Left ventricle myocardium inferior (tissue), 1 donor: ENCODE data around the gene PNKD. TPM values are rescaled to one million over a fixed set of nuclear protein-coding genes. Genes with fewer than 3 reads are reported as not detected.

Source experiments
- DNase-seq: peaks from one replicate; pipeline ENCODE4 v3.0.0-alpha.2; 2020
- H3K27ac ChIP-seq: fragments of 200-600 bp; replicated peaks from 2 replicates; pipeline ENCODE4 v1.8.0; 2021
- H3K27me3 ChIP-seq: fragments of 200-600 bp; 2 replicates; pipeline ENCODE4 v1.8.0; 2021; ENCODE audit warnings: low read depth
- H3K36me3 ChIP-seq: fragments of 200-600 bp; 2 replicates; pipeline ENCODE4 v1.8.0; 2021
- H3K4me1 ChIP-seq: fragments of 200-600 bp; 2 replicates; pipeline ENCODE4 v1.8.0; 2021
- H3K4me3 ChIP-seq: fragments of 200-600 bp; 2 replicates; pipeline ENCODE4 v1.8.0; 2021; ENCODE audit warnings: mild to moderate bottlenecking, moderate library complexity
- H3K9me3 ChIP-seq: fragments of 200-600 bp; replicated peaks from 2 replicates; pipeline ENCODE4 v1.8.0; 2021
- CTCF ChIP-seq: fragments of 200-600 bp; IDR thresholded peaks from 2 replicates; pipeline ENCODE4 v1.8.0; 2021; ENCODE audit warnings: antibody characterized with exemption, mild to moderate bottlenecking, borderline replicate concordance
- intact Hi-C: fragments of 100-400 bp; cut with micrococcal nuclease; formaldehyde crosslinking; loops from one replicate; pipeline ENCODE4 v1.11.0; 2022
- total RNA-seq: library from RNA; stranded (reverse); fragmentation: NEBNext Ultra II Directional; extraction: Animal tissue kit (Norgen Biotek cat#: 25700); gene quantifications from one replicate; pipeline ENCODE4 v1.2.1, GENCODE V29; 2021
- donor health status: DM: no; HTN: yes; CAD: no; lungs with severe emphysema.

Gene PNKD
- total RNA-seq, 1 donor from 2014 or later, result 75.4 TPM

GRCh38 chr2:218289639-218290315, 19.5 kb downstream of the PNKD start:
- Histone ChIP-seq H3K27me3 (no peaks in the 10 kb centered on the region), H3K36me3 (no peaks in the 10 kb centered on the region), H3K27ac (peak overlapping the region; percentile 99), H3K4me3 (peak overlapping the region; percentile 93), H3K4me1 (peaks cover 93% of the 10 kb centered on the region), H3K9me3 (no peaks in the 10 kb centered on the region)
- TF ChIP-seq CTCF, result no peak
- intact Hi-C loops, result loop anchor here (10.0 kb wide), 1 partner anchor 105 kb away; the partner anchor contains the start of gene CTDSP1
- DNase-seq, result no peak

GRCh38 chr2:218290316-218291261, 20.3 kb downstream of the PNKD start:
- Histone ChIP-seq H3K27me3 (no peaks in the 10 kb centered on the region), H3K9me3 (no peaks in the 10 kb centered on the region), H3K27ac (peak overlapping the region; percentile 99), H3K4me1 (peaks cover 90% of the 10 kb centered on the region), H3K36me3 (no peaks in the 10 kb centered on the region), H3K4me3 (peak overlapping the region; percentile 93)
- intact Hi-C loops, result loop anchor here (10.0 kb wide), 1 partner anchor 104 kb away; the partner anchor contains the start of gene CTDSP1
- TF ChIP-seq CTCF, result no peak
- no peak for DNase-seq

GRCh38 chr2:218291318-218292047, 21.2 kb downstream of the PNKD start:
- Histone ChIP-seq H3K4me1 (peaks cover 81% of the 10 kb centered on the region), H3K27me3 (no peaks in the 10 kb centered on the region), H3K9me3 (no peaks in the 10 kb centered on the region), H3K4me3 (peak overlapping the region; percentile 93), H3K36me3 (no peaks in the 10 kb centered on the region), H3K27ac (peak overlapping the region; percentile 99)
- no peak for TF ChIP-seq CTCF
- intact Hi-C loops, result loop anchor here (10.0 kb wide), 1 partner anchor 103 kb away; the partner anchor contains the start of gene CTDSP1
- no peak for DNase-seq

- peak; percentile 85 for DNase-seq
- Histone ChIP-seq H3K4me3 (peak within 1 kb of the TSS; percentile 93), H3K27ac (peak within 1 kb of the TSS; percentile 99), H3K4me1 (peaks cover 73% of the 10 kb centered on the region), H3K36me3 (no peaks in the 10 kb centered on the region), H3K27me3 (no peaks in the 10 kb centered on the region), H3K9me3 (no peaks in the 10 kb centered on the region)
- intact Hi-C loops, result loop anchor here (10.0 kb wide), 1 partner anchor 102 kb away; the partner anchor contains the start of gene CTDSP1
- TF ChIP-seq CTCF, result peak; percentile 96
These were observed 22.0 kb downstream of the PNKD start, which contains the start of gene TMBIM1 for GRCh38 chr2:218292048-218293014. TMBIM1 (minus strand) TSS chr2:218292503; CDS start chr2:218282141, 10,362 bp downstream.
